Measurements from ENCODE around the gene ZNF454.

Gene ZNF454

DNA sequence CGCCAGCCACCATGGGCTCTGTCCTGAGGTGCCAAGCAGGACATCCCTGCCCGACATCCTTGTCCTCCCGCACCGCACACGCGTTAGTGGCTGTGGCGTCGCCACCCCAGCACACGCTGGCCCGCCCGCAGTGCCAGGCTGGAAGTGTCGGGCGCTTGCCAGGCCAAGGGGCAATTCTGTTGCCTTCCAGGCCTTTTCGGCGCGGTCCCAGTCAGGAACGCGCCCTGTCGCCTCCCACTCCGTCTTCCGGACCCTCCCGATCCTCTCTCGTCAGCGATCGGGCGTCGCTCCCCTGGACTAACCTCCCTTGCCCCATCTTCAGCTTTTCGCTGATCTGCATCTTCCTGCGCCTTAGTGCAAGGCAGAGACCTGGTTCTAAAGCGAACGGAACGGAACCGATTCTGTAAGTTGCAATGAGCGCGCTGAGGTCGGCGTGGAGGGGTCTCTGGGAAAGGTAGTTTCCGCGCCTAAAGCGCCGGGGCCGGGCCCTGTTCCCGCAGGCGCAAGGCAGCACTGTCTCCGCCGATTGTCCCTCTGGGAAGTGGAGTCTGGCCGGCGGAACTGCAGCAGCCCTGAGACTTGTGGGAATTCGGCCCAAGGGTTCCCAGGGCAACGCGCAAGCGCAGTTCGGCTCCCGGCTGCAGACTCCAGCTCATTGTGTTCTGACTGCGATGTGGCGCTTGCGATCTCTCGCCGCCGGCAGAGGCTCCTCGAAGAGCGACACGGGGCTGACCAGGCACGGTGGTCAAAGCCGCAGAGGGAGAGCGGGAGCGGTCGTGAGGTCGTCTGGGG is at the start of gene ZNF454:
ZNF454 (plus strand) TSS at position 630 of the 792 bp plus-strand sequence. CDS start 1,594 bp downstream, outside the sequence.
- peak; percentile 54 for DNase-seq

DNA sequence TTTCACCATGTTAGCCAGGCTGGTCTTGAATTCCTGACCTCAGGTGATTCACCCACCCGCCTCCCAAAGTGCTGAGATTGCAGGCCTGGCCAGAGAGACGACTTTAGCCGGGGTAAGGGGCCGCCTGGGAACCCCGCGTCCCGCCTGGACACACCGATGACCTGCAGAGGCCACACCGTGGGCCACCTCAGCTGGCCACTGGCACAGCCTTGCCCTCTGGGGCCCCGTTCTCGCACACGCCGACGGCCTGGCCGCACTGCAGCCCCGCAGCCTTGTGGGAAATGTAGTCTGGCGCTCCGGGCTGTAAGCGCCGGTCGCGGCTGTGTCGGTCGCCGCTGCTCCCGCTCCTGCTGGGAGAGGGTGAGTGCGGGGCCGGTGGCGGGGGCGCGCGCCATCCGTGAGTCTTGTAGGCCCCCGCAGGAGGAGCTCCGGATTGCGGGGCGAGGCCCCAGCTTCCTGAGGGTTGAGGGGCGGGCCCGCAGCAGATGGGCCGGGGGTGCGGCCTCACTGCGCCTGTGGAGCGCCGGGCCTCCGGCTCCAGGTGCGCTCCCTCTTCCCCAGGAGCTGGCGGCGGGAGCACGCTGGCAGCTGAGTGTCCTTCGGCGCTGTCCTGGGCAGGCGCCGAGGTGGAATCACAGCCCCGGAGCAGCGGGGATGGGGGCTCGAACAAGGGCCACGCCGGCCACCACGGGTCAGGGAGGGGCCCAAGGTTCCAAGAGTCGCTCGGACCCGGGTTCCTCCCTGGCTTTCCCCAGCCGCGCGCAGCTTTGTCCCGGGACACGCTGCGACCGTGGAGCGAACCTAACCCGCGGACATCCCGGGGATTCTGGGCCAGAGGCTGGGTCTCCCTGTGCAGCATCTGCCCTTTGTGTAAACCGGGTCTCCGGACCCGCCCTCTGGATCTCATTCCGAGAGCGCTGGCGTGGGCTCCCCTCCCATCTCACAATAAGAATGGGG is 45.1 kb upstream of the ZNF454 start, which contains the start of gene ZFP2:
ZFP2 (plus strand) TSS at position 299 of the 957 bp plus-strand sequence. CDS start 35,401 bp downstream, outside the sequence.
- DNase-seq, result peak; percentile 24

DNA sequence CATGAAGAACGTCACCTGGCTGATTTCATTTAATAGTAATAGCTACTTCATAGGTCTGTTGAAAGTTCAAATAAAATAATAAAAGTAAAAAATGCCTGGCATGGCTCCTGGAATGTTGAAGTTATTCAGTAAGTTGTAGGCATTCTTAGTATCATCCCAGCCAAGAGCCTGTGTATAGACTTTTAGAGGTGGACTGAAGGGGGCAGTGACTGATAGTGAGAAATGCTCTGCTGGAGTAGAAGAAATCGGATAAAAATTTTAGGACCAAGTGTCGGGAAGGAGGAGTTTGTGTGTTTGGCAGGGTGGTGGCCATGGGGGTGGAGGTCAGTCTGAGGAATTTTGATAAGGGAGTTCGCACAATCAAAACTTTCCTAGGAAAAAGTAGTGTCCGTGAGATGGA is 41.7 kb upstream of the ZNF454 start:
- no peak for DNase-seq

DNA sequence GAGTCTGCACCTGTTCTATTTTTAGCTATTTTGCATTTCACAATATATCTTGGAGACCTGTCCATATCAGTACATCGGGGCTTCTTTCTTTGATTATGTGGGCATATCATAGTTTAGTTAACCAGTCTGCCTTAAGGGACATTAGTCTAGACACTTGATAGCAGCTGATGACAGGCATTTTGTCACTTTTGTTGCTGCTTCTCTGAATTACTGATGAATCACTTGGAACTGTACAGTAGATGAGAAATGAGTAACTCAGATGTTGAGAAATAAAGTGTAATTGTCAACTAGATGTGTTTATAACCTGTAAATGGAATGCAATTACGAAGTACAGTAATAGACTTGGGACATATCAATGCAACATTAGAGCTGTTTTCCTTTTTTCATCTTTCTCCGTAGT is 38.1 kb upstream of the ZNF454 start:
- no peak for DNase-seq

DNA sequence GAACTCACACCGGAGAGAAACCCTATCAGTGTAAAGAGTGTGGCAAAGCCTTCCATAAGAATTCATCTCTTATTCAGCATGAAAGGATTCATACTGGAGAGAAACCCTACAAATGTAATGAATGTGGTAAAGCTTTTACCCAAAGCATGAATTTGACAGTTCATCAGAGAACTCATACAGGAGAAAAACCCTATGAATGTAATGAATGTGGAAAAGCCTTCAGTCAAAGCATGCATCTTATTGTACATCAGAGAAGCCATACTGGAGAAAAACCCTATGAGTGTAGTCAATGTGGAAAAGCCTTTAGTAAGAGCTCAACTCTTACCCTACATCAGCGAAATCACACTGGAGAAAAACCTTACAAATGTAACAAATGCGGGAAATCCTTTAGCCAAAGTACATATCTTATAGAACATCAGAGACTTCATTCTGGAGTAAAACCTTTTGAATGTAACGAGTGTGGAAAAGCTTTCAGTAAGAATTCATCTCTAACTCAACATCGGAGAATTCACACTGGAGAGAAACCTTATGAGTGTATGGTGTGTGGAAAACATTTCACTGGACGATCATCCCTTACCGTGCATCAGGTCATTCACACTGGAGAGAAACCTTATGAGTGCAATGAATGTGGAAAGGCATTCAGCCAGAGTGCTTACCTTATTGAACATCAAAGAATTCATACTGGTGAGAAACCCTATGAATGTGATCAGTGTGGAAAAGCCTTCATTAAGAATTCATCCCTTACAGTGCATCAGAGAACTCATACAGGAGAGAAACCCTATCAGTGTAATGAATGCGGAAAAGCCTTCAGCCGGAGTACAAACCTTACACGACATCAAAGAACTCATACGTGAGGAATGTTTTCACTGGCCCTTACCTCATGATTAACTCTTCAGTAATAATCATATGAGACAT is 8.9 kb upstream of the ZNF454 start:
- no peak for DNase-seq

DNA sequence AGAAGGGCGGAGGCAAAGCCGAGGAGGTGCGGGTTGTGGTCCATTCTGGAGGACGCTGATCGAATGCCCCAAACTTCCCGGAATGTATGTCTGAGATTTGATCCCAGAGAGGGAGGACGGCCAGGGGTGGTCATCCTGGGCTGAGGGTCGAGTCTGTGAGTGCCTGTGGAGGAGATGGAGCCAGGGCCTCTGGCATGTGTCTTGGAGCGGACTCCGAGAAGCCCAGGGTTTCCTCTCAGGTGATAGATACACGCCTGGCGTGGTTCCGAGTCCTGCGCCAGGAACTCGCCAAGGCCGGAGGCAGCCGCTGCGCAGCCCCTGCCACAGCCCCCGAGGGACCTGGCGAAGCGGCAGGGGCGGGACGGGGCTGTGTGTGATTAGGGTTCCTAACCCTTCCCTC is 363 bp downstream of the ZNF454 start:
- DNase-seq, result no peak

DNA sequence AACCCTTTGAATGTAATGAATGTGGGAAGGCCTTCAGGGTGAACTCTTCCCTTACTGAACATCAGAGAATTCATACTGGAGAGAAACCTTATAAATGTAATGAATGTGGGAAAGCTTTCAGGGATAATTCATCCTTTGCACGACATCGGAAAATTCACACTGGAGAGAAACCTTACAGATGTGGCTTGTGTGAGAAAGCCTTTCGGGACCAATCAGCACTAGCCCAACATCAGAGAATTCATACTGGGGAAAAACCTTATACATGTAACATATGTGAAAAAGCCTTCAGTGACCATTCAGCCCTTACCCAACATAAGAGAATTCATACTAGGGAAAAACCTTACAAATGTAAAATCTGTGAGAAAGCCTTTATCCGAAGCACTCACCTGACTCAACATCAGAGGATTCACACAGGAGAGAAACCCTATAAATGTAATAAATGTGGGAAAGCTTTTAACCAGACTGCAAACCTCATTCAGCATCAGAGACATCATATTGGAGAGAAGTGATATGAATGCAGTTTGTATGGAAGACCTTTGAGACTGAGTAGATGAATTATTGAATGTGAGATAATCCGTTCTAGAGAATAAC is 24.6 kb downstream of the ZNF454 start:
- no peak for DNase-seq

DNA sequence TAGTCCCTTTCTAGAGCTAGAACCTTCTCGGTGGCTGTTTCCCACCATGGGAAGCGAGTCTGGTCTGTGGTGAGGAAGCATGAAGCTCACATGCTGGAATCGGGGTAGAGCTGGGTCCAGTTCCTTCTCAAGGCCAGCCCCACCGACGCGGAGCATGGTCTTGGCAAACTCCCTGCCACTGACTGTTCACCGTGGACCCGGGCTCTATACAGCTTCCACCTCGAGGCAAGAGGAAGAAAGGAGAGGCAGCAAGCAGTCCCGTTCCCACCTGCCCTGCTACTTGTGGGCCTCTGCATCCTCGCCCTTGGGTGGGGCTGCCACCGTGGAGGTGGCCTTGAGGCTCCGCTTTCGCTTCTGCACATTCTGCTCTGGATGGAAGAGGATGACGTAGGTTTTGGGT is 40.4 kb downstream of the ZNF454 start:
- no peak for DNase-seq

DNA sequence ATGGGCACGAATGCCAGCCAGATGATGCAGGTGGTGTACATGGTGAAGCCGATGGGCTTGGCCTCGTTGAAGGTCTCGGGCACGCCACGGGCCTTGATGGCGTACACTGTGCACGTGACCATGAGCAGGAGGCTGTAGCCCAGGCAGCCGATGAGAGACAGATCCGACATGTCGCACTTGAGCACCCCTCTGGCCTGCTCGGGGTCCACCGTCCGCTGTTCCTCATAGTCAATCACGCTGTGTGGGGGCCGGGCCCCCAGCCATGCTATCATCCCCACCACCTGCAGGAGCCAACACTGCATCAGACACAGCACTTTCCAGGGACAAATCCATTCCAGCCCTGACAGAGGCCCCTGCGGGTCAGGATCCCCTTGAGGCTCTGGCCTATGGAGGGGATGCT is 41.9 kb downstream of the ZNF454 start:
- no peak for DNase-seq

DNA sequence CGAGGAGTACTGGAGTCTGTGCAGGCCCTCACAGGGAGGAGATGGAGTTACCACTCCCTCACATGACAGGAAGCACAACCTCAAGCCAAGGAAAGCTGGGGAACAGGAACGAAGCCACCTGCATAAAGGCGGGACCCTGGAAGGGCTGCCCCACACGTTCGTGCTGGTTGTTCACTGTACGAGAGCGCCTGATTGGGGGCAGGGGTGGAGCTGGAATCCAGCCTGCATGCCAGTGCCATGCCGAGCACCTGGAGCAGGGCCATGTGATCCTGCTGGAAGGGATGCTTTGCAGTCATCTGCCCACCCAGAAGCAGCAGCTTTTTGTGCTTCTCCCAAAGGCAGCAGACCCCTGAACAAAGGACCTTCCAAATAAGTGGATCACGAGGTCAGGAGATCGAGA is 42.7 kb downstream of the ZNF454 start:
- DNase-seq, result no peak

DNA sequence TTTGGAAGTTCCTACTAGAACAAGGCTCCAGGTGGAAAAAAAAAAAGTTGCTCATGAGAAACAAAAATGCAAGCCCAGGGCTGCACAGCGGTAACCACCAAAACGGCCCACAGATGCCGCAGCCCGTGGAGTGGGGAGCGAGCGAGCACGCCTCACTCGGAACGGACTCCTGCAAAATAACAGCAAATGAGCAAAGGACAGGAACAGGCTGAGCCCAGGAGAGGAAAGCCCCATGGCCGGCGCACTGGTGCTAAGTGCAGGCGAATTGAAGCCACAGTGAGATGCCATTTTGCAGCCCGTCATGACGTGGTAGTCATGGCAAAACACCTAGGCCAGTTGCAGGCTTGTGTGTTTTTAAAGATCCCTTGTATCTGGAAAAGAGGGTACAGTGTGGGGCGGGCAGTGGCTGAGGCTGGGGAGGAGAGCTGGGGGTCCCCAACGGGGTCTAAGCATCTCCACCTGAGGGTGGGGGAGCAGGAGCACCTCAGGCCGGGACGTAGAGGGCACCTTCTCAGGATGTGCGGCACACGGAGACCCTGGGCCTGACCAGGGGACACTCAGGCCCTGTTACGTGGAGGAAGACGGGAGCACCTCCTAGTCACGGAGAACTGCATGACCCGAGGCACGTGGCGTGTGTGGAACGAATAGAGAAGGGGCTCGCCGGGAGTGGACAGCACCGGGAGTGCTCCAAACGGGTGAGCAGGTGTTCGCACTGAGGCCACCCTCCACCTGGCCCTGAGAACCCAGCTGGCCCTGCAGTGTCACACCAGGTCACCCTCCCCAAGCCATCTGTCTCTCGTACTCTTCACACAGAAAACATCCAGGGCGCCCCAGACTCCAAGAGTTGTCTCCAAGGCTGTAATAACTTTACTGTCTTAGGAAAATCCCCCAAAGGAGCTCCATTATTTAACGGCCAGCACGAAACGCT is 43.4 kb downstream of the ZNF454 start:
- no peak for DNase-seq

DNA sequence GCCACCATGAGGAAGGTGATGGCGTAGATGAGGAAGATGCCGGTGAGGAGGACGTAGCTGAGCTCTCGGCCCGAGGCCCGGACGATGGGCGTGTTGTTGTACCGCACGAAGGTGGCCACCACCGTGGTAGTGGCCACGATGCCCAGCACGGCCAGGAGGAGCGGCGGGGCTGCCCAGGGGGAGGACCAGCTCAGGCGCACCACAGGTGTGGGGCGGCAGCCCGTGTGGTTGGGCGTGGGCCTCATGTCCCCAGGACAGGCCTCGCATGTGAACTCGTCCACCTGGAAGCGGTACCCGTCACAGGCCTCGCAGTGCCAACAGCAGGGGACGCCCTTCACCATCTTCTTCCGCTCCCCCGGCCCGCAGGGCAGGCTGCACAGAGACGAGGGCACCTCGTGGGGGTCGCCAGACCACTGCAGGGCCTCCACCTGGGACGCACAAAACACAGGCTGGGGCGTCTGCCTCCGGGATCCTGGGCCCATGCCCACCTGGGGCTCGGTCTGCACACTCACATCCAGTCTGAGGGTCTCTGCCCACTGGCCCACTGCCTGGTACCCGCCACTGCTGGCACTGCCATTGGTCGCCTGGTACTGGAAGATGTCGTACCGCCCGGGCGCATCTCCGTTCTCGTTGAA is 45.4 kb downstream of the ZNF454 start:
- DNase-seq, result no peak

DNA sequence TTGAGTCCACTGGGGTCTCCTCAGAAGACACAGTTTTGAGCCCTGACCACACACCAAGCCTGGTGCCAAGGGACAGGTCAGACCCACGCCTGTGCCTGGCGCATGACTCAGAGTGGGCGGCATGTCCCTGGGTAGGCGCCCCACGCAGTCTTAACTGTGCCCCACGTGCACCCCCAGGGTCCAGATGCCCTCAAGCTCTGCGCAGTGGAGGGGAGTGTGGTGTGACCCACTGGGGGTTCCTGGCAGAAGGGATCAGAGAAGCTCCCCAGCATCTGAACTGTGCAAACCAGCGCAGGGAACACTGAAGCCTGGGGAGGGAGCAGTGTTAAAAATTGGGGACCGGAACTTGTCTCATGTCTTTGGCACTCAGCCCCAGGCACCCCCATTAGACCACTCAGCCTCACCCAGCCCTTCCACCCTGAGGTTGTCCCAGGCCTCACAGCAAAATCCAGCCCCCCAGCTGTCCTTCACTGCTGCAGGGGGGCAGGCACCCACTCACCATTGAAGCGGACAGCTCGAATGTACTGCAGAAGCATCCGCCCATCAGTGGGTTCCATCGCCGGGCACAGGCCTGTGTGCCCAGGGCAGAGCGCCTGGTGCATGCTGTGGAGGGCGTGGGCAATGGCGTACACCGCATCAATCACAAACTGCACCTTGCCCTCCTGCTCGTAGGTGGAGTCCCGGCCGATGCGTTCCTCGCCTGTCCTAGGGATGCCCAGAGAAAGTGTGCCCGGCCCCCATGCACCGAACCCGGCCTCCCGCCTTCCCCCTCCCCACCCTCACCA is 47.6 kb downstream of the ZNF454 start:
- no peak for DNase-seq

DNA sequence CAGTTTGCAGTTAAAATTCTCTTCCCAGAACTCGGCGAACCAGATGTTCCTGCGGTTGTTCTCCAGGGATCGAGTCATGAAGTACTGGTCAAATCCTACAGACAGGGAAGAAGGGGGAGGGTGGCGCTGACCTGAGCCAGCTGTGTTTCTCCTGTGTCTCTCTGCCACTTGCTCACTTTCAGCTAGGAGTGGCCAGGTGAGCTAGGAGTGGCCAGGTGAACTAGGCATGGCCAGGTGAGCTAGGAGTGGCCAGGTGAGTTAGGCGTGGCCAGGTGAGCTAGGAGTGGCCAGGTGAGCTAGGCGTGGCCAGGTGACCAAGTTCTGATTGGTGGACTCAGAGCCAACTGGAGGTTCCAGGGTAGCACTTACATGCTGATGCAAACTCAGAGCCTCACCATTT is 48.3 kb downstream of the ZNF454 start:
- DNase-seq, result no peak

DNA sequence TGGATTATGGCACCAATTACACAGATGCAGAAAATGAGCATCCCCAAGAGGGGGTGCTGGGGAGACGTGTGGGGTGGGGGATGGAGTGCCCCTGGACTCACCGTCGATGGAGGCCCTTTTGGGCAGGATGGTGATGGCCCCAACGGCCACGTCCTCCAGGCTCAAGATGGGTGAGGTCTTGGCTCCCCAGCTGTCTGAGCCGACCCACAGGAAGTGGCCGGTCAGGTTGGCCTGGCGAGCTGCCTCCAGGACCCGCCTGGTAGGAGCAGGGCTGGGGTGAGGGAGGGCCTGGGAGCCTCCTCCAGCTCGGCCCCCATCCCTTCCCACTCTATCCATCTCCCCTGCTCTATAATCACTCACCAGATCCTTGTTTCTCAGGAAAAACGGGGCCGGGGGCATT is 49.5 kb downstream of the ZNF454 start:
- no peak for DNase-seq

DNA sequence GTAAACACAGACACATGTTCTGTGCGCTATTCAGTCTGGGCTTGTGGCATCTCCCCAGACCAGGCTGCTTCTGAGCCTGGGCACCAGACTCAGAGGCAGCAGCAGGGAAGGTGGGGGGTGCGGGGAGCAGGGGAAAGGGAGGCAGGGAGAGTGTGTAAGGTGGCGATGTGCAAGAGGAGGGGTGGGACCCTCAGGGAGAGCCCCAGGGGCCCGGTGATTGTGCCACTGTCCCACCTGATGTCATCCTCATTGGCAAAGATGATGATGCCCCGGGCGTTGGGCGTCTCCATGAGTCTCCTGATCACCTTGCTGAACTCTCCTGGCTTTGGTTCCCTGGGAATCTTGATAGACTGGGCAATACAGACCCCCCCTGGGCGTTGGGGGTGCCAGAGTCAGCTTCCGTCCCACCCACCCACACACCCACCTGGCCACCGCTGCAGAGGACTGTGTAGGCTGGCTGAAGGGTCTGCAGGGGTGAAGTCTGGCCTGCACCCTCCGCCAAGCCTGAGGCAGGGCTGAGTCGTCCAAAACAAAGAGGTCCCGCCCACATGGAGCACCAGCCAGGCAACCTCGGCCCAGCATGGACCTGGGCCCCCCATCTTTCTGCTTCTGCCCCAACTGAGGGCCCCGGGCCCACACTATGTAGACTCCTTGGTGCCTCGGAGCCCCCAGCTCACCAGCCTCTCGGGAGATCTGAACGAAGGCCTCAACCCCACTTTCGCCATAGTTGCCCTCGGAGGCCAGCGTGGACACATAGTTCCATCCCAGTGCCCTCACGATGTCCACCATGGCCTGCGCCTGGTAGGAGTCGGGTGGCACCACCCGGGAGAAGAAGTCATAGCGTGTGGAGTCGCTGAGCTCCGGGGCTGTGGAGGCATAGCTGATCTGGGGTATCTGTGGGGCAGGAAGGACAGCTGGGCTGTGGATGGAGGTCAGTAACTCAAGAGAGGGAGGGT is 50.5 kb downstream of the ZNF454 start:
- no peak for DNase-seq

DNA sequence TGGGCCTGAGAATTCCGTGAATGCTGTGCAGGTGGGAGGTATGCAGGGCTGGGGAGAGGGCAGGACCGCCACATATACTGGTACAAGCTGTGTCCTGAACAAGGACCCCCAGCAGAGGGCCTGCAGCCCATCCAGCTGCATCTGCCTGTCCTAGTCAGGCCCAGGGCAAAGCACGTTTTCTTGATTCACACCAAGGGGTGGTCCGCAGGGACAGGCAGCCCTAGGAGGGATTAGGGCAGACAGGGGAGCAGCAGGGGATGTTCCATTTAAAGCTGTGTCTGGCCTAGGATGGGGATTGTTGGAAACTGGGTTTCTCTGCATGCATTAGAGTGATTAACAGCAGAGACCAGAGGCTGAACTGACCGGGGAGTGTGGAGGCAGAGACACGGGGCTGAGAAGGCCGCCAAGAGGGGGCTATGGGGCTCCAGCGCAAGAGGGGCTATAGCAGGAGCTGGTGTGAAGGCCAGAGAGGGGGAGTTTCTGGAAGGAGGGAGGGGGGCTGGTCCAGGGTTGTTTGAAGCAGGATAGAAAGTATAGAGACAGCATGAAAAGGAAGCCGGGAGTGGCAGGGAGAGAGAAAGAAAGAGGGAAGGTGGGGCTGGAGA is 51.4 kb downstream of the ZNF454 start:
- DNase-seq, result no peak

DNA sequence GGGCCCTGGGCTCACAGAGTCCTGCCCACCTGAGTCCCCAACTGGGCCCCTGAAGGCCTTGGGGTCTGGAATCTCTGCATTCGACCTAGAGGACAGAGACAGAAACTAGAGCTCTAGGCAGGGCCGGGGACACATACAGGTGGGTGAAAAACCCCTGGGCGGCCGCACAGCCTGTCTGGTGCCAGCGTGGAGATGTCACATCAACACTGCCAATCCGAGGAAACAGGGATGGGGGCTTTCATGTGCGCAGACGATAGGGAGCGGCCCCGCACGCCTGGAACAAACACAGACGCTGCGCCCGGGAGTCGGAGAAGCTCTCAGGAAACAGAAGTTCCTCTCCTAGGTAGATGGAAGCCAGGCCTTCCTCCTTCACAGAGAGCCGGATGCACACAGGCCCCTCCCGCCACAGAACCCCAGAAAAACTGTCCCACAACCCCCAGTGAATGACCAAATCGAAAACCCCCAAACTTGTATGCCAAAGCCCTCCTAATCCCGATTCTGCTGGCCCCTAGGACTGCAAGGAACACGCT is 52.3 kb downstream of the ZNF454 start:
- no peak for DNase-seq

Measured in kidney glomerular epithelial cell (primary cell).